Transverse colon (tissue), 4 donors: ENCODE data around the gene NIPAL4.

Experiments
- POLR2A ChIP-seq: fragments of 450-650 bp; IDR thresholded peaks from one replicate; pipeline ENCODE4 v1.6.1; 2016; ENCODE audit warnings: antibody characterized with exemption, mild to moderate bottlenecking, moderate library complexity
- POLR2AphosphoS5 ChIP-seq, 3 donors: sonication (generic); formaldehyde crosslinking; IDR thresholded peaks; one replicate each; pipeline ENCODE4 v1.6.1; 2016; ENCODE audit warnings: antibody characterized with exemption in 3 of 3
- TF ChIP-seq, protein P1 (sequence below), 5 experiments: fragments of 200-600 bp in 3 of 5; fragments of 450-650 bp in 2 of 5; sonication (generic) in 3 of 5; IDR thresholded peaks; 1 replicate in 2 of 5; 2 replicates in 3 of 5; pipeline ENCODE4 v1.5.1; 2016 to 2017; ENCODE audit warnings: antibody characterized with exemption in 5 of 5, inconsistent platforms in 3 of 5, mild to moderate bottlenecking in 2 of 5, moderate library complexity in 1 of 5

DNA sequence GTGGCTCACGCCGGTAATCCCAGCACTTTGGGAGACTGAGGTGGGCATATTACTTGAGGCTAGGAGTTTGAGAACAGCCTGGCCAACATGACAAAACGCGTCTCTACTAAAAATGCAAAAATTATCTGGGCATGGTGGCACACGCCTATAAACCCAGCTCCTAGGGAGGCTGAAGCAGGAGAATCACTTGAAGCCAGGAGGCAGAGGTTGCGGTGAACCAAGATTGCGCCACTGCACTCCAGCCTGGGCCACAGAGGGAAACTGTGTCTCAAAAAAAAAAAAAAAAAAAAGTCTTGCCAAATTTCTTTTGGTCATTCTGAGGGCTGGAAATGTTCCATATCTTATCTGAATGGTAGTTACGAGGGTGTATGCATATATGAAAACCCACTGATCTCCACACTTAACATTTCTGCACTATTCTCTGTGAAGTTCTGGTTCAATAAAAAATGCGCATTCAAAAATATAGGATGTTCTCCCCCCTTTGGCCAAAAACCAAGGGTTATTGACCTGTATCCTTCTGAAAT, 13.5 kb upstream of the NIPAL4 start:
- TF ChIP-seq, protein P1, sequence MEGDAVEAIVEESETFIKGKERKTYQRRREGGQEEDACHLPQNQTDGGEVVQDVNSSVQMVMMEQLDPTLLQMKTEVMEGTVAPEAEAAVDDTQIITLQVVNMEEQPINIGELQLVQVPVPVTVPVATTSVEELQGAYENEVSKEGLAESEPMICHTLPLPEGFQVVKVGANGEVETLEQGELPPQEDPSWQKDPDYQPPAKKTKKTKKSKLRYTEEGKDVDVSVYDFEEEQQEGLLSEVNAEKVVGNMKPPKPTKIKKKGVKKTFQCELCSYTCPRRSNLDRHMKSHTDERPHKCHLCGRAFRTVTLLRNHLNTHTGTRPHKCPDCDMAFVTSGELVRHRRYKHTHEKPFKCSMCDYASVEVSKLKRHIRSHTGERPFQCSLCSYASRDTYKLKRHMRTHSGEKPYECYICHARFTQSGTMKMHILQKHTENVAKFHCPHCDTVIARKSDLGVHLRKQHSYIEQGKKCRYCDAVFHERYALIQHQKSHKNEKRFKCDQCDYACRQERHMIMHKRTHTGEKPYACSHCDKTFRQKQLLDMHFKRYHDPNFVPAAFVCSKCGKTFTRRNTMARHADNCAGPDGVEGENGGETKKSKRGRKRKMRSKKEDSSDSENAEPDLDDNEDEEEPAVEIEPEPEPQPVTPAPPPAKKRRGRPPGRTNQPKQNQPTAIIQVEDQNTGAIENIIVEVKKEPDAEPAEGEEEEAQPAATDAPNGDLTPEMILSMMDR (IDR thresholded peaks at IDR 0.05), result no peak
- TF ChIP-seq POLR2A (no peak), POLR2AphosphoS5 (IDR thresholded peaks at IDR 0.05) (no peak)
